OCI-LY3 (cell line): ENCODE measurements around the gene ATXN7L3.

Experiments used
- CTCF ChIP-seq: fragments of 200-600, 300-600 bp; sonication (generic); IDR thresholded peaks from 2 replicates; pipeline ENCODE4 v1.5.1; 2014; ENCODE audit warnings: antibody characterized with exemption, low read length, low read depth
- EZH2phosphoT487 ChIP-seq: fragments of 200-600 bp; shearing (Covaris generic); IDR thresholded peaks from 2 replicates; pipeline ENCODE4 v1.6.1; 2018; ENCODE audit warnings: antibody characterized with exemption, mixed run types, low read depth

GRCh38 chr17:44220213-44221083 is 20.8 kb upstream of the ATXN7L3 start:
- TF ChIP-seq CTCF (no peak), EZH2phosphoT487 (no peak)
